GM19397 (cell line): ENCODE results near the gene ETV1.

Experiments used
- ATAC-seq: cut with Tn5 transposase; IDR thresholded peaks from one replicate; pipeline ENCODE4 v1.9.1; 2021; ENCODE audit warnings: mild to moderate bottlenecking, moderate library complexity; ENCODE audit not compliant: unreplicated experiment

Gene ETV1

DNA sequence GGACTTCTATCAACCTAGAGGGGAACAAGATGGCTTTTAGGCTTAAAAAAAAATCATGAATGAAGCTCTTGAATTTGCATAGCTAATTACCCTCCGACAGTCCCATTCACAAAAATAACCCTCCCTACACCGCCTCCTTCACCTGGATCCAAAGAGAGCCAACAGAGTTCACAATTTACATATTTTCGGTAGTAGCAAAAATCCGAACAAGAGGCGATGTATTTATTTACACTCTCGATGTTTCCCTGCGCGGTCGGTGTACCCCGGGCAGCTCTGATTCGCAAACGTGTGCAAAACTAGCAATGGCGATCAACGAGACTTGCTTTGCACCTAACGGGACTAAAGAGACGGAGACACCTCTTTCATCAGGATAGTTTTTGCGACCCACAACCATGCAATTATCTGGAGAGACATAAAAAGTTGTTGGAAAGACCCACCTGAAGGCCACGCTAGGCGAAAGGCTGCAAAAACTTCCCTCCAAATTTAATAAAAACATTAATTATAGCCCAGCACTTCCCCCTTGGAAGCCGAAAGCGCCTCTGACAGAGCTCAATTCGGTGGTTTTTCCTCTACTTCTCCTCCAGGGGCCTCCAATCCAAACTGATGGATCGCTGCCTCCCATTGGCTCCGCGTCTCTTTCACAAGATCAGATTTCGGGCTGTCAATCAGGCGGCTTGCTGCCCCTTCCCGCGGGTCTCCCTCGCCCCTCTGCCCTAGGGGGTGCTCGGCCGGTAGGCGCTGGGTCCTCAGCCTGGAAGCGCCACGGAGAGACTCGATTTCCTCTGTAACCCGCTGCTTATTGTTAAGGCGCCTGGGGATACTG is at the start of gene ETV1:
ETV1 (minus strand) TSS at position 541 of the 823 bp plus-strand sequence. CDS start 614 bp downstream, outside the sequence.
- no peak for ATAC-seq

DNA sequence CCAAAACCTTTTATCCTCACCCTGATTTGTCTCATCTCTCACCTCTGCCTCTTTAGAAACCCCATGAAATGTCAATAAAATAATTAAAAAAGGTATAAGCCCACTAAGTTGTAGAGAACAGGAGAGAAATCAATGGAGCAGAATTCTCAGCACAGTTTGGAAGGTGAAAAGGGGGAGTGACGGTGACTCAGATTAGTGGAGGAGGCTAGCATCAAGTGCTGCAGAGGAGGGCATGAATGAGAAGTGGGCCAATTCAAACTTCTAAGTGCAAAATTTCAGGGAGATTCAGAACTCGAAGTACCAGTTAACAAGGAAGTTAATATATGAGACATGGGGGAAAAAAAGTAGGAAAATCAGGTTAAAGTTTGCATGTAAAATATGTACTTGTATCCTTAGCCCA is 34.9 kb upstream of the ETV1 start:
- ATAC-seq: no peak

DNA sequence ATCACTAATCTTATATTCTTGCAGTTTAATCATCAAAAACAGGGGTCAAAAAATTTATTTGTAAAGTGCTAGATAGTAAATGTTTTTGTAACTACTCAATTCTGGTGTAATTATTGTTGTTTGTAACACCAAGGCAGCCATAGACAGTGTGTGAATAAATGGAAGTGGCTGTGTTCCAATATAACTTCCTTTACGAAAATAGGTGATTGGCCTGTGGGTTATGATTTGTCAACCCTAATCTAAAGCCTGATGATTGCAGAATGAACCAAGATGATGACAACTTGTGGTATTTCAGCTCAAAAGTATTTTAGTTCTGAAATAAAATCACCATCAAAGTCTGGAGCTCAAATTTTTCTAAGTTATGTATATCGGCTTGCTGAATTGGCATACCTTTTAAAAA is 34.4 kb upstream of the ETV1 start:
- ATAC-seq: no peak

DNA sequence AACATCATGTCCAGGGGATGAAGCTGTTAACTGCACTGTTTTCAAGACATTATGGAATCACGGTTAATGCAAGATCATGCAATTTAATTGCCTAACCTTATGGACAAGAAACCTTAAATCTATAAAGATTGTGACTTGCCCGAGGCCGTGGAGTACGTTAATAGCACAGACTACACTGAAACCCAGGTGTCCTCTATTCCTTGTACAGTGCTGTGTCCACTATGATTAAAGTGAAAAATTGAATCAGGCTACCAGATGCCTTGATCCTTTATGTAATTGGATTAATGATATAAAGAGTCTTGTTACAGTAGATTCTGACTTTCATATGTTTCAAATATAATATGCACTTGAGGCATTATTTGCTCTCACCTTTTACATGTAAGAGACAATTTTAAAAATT is 33.9 kb upstream of the ETV1 start:
- ATAC-seq: no peak

DNA sequence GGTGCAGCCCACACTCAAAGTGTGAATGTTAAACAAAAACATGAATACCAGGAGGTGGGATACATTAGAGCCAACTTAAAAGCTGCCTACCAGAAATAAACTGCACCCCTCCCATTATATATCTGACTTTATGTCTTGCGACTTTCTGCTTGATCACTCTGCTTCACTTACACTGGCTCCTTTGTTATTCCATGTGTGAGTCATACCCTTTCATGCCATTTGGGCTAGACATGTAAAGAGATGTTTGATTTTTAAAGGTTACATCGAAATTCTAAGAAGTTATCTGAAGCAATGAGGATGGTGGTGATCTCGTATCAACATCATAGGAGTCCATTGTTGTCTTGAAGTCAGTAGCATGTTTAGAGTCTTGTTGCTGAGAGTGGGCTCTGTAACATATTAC is 31.6 kb upstream of the ETV1 start:
- no peak for ATAC-seq

DNA sequence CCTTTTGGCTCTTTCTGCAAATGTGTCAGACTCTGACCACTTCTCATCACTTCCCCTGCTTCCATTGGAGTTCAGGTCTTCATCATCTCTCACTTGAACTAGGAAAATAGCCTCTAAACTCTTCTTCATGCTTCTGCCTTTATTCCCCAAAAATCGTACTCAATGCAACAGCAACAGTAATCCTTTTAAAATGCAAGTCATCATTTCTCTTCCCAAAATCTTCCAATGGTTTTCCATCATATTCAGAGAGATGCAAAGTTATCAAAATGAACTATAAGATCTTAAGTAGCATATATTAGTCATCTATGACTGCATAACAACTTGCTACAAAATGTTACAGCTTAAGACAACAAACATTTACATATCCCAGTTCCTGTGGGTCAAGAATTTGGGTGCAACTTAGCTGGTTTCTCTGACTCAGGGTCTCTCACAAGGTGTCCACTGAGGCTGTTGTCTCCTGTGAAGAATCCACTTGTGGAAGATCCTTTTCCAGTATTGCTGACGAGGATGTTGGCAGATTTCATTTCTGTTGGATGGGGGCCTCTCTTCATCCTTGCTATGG is 31.0 kb upstream of the ETV1 start:
- no peak for ATAC-seq

DNA sequence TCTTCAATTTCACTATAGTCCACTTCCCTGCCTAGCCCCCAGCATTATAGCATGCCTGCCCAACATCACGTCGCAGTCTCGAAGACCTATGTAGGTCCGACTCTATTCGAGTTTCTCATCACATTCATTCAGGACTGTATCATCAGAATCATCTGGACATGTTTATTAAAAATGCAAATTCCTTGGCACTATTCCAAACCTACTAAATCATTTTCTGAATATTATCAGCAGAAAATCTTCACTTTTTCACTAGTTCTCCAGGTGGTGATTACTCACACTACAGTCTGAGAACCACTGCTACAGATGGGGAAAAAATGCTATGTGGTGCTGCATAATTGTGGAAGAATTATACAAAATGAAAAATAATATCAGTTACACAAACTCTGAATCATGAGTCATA is 29.3 kb upstream of the ETV1 start:
- no peak for ATAC-seq

DNA sequence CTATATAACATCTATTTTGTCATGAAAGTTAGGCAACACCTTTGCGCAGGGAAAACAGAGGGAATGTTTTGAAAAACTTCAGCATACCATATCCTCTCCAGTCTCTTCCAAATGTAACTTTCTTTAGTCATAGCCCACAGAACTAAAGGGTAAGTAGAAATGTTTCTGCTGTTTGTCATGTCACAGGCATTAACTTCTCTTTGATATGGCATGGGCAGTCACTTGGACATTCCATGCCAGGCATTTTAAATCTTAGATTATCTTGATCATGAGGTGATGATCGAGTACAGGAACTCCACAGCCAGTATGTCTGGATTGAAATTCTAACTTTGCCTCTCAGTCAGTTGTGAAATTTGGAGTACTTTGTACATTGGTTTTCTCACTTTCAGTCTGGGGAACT is 27.5 kb upstream of the ETV1 start:
- no peak for ATAC-seq

DNA sequence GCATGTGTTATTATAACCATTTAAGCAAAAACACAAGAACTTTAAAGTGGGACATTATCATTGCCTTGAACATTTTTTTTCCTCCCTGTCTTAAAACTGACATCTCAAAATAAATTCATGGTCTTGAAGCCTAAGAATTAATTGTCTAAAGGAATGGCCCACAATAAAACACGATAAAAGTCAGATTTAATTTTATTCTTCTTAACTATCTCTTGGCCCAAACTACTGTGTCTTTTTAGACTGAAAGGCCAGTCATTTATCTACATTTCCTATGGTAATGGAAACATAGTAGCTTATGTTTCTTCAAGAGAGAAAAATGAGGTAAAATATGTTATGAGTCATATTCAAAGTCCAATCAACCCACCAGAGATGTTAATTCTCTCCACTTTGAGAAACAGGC is 24.4 kb upstream of the ETV1 start:
- no peak for ATAC-seq

DNA sequence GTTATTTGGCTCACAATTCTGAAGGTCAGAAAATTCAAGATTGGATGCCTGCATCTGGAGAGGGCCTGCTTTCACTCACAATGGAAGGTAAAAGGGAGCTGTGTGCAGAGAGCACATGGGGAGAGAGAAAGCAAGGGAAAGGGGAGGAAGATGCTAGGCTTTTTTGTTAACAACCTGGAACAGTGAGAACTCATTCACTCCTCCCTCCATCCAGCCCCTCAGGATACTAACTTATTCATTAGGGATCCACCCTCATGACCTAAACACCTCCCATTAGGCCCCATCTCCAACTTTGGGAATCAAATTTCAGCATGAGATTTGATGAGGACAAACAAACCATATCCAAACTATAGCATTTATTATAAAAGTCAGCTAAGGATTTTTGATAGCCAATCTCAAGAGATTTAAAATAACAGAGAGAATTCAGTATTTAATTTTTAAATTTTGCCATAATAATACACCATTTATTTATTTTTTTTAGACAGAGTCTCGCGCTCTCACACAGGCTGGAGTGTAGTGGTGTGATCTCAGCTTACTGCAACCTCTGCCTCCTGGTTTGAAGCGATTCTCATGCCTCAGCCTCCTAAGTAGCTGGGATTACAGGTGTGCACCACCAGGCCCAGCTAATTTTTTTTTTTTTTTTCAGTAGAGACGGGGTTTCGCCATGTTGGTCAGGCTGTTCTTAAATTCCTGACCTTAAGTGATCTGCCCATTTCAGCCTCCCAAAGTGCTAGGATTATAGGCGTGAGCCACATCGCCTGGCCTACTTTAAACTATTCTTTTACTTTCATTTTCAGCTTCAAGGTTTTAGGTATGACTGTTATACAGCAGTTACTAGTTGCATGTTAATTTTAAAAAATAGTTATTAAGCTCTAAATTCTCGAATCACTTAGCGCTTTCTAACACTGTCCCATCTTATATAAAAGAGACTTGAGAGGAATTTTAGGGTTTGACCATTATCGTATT is 20.3 kb upstream of the ETV1 start:
- ATAC-seq: no peak

DNA sequence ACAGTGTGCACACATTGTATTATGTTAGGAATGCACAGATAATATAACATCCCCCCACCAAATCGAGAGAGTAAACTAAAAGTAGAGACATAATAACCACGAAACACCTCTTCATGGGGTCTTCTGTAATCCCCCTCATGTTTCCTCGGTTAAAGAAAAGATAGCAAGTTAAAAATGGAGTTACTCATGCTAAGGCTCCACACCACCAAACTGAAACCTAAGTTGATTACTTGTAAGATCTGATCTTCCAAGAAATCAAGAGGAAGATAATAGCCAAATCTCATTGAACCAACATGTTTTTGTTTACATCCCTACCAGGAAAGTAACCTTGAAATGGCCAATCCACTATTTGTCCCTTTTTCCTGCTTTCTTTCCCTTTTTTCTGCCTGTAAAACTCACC is 11.7 kb upstream of the ETV1 start:
- no peak for ATAC-seq

DNA sequence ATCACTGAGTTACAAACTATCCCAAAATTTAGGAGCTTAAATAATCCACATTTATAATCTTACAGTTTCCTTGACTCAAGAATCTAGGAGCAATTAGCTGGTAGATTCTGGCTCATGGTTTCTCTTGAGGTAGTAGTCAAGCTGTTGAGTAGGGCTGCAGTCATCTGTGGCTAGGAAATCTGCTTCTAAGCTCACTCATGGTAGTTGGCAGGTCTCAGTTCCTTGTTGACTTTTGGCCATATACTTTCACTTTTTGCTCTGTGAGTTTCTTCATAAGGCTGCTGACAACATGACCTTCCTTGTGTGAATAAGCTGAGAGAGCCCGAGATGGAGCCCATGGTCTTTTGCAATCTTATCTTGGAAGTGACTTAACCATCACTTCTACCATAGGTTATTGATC is 10.8 kb upstream of the ETV1 start:
- no peak for ATAC-seq

DNA sequence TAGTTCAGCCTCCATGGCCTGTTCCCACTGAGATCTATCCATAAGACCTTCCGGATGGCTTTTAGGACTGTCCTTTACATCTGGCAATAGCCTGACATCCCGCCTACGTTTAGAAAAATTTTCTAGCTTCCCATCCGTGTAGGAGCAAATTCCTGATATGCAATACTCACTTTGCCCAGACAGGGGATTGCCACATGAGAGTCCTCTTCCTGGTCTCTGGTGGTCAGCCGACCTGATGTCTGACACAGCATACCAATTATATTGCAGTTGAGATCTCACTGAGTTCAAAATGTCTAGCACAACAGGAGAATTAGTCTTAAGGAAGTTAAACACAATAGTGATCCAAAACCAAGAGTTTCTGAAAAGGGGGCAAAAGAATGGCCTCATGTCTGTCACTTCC is 9.4 kb upstream of the ETV1 start:
- ATAC-seq: no peak

DNA sequence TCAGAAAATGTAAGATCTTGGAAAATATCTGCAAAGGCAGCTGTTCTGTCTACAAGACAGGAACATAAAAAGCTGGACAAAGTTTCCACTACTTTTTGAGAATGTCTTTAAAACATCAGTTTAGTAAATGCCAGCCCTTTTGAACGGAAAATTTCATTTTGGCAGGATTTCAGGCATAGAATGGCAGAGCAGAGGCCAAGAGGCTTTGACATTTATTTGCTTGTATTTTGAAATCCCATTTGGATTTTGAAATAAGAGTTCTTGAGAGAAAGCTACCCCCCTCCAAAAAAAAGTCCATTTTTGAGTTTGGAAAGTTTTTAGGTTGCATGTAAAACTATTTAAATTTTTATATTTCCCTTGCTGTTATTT is 3.1 kb upstream of the ETV1 start:
- no peak for ATAC-seq

DNA sequence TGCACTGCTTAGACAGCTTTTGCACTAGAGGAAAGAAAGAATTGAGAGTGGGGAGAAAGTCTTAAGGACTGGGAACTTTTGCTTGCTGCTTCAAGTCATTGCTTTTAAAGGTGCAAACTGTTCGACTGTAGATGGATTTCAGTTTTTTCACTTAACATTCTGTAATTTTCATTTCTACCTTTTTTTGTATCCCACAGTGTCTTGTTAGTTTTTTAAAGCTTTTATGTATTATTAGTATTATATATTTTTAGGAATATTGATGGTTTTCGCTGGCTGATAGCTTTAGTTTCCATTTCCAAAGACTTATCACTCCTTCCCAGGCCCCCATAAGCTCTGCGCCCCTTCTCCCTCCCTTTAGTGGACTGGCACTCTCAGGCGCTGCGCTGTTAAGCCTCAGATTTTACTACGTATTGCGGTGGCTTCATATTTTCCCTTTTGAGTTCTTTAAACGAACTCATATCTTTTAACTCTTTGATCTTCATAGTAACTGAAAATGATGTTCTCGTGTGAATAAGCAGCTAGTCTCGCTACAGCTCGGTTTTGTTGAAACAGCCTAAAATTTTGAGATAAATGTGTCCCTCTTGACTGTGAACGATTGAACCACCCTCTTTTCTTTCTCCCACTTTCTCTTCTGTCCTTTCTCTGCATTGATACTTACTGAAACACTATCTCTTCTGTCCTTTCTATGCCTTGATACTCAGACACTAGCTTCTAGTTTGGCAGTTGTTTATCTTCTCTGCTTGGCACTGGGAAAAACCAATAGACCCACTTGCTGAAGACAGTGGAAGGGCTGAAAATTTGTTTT is 2.5 kb upstream of the ETV1 start:
- no peak for ATAC-seq

DNA sequence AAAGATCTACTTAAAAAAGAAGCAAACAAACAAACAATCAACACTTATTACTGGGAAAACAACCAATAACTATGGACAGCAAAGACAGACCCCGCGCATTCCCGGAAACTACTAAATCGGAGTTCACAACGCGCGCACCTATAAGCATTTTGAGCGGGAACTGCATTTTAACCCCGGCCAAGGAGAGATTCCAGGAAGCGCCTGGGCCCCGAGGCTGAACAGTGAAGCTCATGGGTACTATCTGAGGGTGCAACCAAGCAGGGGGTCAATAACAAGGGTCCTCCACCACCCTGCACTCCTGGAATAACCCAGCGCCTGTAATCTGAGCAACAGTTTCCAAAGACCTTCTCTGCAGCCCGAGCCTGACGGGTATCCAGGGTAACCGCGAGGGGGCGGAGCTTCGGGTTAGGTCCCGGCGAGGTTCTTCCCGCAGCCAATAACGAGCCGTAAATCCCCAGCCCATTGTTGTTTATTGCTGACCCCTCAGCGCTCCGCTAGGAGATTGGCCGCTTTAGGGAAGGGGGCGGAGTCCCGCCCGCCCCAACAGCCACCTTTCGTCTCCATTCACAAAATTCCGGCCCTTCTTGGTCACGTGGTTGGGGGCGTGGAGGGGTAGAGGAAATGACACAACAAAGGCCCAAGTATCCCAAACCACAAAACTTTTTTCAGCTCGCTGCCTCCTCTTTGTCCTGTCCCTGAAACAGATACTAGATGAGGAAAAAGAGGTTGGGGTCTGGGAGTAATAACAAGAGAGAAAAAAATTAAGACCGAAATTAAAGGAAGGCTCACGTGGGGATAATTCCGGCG is 1.7 kb upstream of the ETV1 start:
- ATAC-seq: peak; percentile 73

DNA sequence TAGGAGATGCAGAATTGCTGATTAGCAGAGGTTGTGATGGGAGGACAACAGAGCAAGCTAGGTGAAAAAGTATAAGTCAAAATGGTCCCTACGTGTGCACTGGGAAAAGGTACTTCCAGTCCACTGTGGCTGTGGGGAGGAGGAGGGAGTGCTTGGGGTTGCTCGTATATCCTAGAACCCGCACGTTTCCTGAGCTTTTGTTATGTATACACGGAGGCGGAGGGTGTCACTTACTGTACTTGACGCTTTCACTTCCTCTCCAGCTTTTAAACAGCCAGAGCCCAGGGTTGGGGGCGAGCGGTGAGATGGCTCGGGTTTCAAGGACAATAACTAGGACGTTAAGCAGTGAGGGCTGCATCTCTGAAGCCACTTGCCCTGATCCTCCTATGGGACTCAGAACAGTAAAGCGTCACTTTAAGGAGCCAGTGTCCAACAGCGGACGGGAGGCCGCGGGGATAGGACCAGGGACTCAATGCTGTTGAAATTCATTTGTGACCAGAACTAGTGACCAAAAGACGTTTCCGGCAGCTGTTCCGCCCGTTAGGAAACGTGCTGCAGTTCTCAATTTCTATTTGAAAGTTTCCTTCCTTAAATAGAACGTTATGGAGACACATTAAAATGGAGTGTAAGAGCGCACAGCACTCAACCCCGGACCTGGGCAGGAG is 985 bp upstream of the ETV1 start:
- ATAC-seq: peak; percentile 44

DNA sequence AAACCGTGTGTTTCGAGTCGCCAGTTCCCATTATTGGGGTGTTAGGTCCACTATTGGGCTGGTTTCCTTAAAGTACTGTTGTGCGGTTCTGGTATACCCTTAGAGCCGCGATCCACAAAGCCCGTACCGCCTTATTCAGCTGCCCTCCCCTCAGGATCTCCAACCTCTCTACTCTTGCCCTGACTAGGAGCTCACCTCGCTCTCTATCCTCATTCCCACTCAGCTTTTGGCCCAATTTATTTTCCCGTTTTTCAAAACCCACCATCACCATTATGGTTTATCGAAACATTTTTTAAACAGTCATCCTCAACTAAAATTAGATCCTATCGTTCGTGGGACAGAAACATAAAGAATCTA is 461 bp upstream of the ETV1 start:
- no peak for ATAC-seq

DNA sequence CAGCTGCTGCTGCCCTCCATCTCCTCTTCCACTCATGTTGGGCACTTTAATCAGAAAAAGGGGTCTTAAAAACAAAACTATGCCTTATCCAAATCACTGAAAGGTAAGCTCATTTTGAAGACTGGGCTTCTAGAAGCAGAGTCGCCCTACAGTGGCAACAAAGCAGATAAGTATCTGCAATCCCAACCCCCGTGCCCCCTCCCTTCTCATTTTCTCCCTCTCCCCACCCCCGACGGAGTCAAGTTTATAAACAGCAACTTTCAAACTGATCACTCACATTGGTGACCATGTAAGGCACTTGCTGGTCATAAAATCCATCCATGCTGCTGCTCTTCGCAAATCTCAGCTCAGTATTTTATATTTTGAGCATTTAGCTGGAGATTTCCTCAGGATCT is 738 bp downstream of the ETV1 start:
- no peak for ATAC-seq

DNA sequence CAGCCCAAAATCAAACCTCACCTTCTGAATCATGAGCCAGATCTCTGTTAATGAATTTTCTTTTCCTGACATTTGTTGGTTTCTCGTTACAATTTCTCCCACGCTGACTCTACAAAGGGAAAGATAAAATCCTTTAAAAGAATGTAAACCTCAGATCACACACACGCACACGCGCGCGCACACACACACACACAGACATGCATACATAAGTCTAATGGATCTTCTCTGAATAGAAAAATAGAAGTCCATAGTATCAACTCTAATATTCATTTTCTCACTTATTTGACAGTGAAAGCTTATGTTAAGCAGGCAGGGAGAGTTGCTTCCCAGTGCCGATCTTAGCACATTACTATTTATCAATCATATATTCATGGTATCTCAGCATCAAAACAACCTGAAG is 1.4 kb downstream of the ETV1 start:
- ATAC-seq: no peak
